ENCODE data around the gene TERB1.

DNA sequence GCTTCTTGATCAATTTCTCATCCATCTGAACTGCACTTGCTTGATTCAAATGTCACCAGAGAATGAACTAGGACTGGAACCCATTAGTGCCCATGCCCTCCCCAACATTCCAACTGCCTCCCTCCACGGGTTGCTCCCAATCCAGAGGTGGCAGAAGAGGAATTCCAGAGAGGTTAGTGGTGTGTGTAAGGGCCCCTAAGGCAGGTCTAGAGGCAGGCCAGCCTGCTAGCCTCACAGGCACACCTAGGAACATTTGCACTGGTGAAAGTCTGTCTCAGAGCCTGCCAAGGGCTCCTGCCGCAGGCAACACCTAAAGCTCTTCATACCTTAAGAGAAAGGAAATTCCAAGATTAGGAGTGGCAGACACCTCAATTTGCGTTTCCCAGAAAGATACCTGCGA, 83.6 kb downstream of the TERB1 start:
- TF ChIP-seq NKX3-1 (CRISPR knock-in tag; IDR thresholded peaks at IDR 0.05) (no peak), NFE2L1 (CRISPR knock-in tag; IDR thresholded peaks at IDR 0.05; ENCODE audit: borderline replicate concordance) (no peak), SALL2 (CRISPR knock-in tag; IDR thresholded peaks at IDR 0.05) (no peak), MXI1 (IDR thresholded peaks at IDR 0.05; ENCODE audit: borderline replicate concordance, low read depth, low read length) (no peak), IKZF4 (CRISPR knock-in tag; IDR thresholded peaks at IDR 0.05; ENCODE audit: borderline replicate concordance, low read depth, not compliant biosample characterization) (no peak), POLR2AphosphoS5 (IDR thresholded peaks at IDR 0.05; ENCODE audit: low read depth, low read length) (no peak), ZNF792 (CRISPR knock-in tag; IDR thresholded peaks at IDR 0.05) (no peak)
